HG02973 (cell line): ENCODE measurements around the gene MAN1C1.

ENCODE experiments used
- ATAC-seq: cut with Tn5 transposase; IDR thresholded peaks from one replicate; pipeline ENCODE4 v1.9.1; 2021; ENCODE audit warnings: moderate library complexity; ENCODE audit not compliant: unreplicated experiment

Gene MAN1C1

DNA sequence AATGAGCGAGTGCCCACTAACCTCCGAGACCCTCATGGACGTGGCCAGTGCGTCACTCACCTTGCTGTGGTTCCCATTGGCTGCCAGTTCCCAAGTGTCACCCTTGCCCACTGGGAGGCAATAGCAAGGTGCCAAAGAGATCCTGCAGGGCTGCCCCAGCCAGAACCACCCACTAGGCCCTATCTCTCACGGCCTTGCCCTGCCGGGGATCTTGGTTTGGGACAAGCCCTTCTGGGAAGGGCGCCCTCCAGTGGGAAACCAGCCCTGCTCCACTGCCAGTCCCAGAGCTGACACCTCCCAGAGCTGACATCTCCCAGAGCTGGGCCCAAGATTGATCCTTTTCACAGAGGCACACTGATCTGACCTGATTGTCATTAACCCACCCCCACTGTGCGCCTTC is 181.3 kb downstream of the MAN1C1 start:
- ATAC-seq: no peak

- no peak for ATAC-seq
These were observed 182.2 kb downstream of the MAN1C1 start for GRCh38 chr1:25798666-25799351.

DNA sequence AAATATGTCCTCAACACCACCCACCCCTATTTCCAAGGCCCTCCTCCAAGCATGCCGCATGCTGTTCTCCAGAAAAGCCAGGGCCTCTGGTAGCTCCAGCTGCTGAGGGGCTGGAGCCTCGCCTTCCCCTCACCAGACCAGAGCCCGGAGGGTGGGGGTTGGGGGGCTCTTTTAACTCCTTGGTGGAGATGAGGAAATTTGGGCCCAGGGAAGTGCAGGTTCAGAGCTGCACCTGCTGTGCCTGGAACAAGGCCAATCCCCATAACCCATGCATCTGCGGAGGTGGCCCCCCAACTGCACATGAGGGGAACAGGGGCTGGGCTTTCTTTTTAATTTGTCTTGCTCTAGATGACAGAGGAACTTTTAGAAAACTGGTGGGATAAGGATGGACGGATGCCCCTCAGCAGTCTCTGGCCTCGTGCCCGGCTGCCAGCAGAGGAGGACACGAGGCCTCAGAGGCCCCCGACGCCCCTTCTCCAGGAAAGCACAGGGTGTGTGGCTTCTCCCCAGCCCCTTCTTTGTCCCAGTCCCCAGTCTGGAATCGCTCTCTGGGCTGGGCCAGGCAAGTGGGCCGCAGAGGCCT is 182.9 kb downstream of the MAN1C1 start:
- ATAC-seq: no peak

GRCh38 chr1:25799935-25800702 is 183.5 kb downstream of the MAN1C1 start, which contains the start of gene SELENON:
Gene SELENON (plus strand): TSS chr1:25800193. CDS start chr1:25800231, 38 bp downstream.
- ATAC-seq: no peak

GRCh38 chr1:25800703-25801377 is 184.2 kb downstream of the MAN1C1 start:
- ATAC-seq: no peak

DNA sequence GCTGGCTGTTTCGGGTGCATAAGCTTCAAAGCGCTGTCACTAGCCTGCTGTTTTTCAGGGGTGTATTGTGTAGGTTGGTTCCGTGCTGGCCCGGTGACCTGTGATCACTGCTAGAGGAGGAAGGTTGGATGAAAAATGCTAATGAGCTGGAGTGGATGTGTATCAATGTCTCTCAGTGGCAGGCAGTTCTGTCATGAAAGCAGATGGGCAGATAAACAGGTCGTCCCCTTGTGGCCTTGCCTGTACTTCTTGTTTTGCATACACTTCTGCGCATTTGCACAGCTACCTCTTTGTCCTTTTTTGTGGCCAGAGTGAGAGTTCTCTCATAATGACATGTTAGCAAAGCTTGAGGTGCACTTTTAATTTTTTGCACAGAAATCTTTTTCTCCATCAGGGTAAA is 186.3 kb downstream of the MAN1C1 start:
- no peak for ATAC-seq

GRCh38 chr1:25803368-25803767 is 186.8 kb downstream of the MAN1C1 start:
- ATAC-seq: no peak

DNA sequence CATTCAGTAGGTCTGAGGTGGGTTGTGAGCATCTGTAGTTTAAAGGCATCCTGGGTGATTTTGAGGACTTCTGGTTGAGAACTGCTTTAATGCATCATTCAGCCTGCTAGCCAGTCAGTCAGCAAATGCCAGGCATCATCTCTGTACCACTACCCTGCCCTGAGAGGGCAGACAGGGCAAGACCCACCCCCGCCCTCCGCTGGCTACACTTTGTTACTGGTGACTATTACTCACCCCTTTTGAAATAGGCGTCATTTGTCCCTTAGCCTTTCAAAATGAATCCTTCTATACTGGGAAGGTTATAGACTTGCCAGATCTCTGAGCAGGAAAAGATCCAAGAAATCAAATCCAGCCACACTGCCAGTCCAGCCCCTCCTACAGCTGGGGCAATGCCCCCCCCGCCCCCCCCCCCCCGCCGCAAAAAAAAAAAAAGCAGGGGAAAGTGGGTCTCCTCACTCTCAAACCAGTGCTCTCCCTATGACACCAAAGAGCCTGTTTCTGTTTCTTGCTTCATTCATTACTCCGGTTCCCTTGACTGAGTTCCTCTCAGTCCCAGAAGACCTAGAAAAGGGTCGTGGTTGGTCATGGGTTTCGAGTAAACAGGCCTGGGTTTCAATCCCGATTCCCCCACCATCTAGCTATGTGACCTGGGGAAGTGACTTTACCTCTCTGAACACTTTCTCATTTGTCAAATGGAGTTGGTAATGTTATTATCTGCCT is 187.8 kb downstream of the MAN1C1 start:
- ATAC-seq: no peak

- ATAC-seq: no peak
These were observed 188.6 kb downstream of the MAN1C1 start for GRCh38 chr1:25804964-25805862.

- no peak for ATAC-seq
These were observed 189.3 kb downstream of the MAN1C1 start for GRCh38 chr1:25805863-25806225.

DNA sequence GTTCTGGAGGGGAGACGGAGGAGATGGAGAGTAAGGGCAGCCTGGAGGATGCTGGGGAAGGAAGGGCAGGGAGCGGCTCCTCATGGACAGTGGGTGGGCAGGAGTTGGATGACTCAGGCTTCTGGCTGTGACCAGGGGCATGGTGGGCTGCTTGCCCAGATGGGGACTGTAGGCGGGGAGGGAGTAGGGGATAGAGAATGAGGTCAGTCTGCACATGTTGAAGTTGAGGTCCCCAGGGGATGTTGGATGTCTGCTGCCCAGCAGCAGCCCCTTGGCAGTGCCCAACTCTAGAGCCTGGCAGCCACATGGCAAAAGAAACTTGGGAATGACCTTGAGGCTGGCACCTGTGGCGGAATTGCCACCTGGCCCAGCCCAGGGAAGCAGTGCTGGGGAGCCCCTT is 189.8 kb downstream of the MAN1C1 start:
- ATAC-seq: no peak

GRCh38 chr1:25807480-25808390 is 191.1 kb downstream of the MAN1C1 start:
- ATAC-seq: no peak

DNA sequence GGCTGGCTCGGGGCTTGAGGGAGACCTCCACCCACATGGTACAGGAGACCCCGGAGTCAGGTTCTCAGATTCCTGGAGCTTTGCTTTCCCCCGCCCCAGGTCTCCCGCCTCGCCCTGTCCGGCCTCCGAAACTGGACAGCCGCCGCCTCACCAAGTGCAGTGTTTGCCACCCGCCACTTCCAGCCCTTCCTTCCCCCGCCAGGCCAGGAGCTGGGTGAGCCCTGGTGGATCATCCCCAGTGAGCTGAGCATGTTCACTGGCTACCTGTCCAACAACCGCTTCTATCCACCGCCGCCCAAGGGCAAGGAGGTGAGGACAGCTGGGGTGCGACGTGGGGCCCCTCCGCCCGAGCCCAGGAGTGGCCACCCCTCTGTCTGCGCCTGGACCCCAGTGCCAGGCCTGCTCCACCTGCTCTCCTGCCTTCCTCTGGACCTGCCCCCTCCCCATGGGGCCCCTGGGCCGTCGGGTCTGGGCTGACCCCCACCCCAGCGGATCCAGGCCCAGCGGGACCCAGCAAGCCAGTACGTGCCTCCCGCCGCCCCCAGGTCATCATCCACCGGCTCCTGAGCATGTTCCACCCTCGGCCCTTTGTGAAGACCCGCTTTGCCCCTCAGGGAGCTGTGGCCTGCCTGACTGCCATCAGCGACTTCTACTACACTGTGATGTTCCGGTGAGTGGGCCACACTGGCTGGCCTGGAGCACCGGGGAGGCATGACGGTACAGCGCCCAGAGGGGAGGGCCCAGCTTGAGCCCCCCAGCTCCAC is 192.1 kb downstream of the MAN1C1 start:
- ATAC-seq: no peak

DNA sequence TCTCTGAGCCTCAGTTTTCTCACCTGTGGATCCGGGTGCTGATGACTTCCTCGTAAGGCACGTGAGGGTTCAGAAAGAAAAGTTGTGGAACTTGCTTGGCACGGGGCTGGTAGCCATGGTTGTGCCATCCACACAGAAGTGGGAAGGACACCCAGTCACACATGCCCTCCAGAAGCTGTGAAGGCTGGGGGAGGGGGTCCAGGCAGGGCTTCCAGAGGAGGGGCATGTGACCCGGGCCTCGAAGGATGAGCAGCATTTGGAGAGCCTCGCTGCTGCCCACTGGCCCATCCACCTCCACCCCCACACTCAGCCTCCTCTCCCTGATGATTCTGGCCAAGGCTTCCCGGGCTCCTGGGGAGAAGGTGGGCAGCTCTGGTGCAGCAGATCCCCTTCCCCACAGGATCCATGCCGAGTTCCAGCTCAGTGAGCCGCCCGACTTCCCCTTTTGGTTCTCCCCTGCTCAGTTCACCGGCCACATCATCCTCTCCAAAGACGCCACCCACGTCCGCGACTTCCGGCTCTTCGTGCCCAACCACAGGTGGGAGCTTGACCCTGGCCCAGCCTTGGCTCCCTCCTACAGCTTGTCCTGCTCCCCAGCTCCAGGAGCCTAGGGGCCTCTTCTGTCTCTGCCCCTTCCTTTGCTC is 192.8 kb downstream of the MAN1C1 start:
- ATAC-seq: no peak

DNA sequence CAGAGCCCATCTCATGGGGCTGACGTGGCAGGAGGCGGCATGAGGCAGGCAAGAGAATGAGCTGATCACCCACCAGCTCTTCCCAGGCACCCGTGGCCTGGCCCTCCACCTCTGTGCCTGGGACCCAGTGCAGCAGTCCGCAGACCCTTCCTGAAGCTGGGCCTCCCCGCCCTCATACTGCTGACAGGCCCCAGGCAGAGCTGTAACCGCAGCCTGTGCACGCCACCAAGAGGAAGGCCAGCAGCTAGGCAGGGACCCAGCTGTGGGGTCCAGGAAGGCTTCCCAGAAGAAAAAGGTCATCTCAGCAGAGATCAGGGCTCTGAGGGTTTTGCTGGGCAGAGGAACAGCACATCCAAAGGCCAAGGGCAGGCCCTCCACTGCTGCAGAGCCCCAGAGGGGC is 193.3 kb downstream of the MAN1C1 start:
- ATAC-seq: no peak

DNA sequence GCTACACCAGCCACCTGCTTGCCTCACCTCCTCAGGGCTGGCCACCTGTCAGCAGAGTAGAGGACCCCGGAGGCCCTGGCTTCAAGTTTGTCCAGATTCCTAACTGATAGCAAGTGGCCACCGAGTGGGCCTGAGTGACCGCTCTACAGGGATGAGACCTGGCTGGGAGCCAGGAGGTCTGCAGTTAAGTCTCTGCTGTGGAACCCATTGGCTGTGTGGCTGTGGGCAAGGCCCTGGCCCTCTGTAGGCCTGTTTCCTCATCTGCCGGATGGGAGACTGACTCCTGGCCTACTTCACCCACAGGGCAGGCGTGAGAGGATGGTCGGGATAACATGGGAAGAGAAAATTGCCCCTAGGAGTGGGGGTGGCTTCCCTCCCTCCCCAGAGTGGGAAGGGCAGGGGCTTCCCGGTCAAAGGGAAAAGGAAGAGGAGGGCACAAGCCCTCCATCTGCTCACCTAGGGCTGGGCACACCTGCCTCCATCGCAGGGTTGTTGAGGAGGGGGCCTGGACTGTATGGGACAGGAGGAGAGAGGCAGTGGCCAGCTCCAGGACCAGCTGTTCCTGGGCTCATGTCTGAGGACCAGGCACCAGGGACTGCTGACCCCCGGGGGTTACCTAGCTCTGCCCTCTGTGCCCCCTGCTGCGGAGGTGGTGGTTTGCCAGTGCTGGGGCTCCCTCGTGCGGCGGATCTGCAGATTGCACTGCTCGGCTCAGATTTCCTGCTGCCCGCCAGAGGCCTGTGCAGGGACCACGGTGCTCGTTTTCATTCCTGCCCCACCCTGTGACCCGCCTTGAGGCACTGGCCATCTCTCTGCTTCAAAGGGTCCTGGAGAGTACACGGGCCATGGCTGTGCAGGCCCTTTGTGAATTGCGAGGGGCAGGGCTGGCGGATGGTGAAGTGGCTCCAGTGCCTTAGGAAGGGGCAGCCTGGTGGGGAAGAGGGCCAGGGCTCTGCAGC is 194.0 kb downstream of the MAN1C1 start:
- ATAC-seq: no peak
